ENCODE data around the gene AGO3. TPM values are rescaled to one million over a fixed set of nuclear protein-coding genes. Genes with fewer than 3 reads are reported as not detected.

AGO3 gene
- total RNA-seq, 1 experiment from 2014 or later: 26.9 TPM

GRCh38 chr1:36081926-36082485 is 151.1 kb downstream of the AGO3 start:
- Histone ChIP-seq H3K9ac (ENCODE audit: low read length) (no peak overlapping the region), H3K79me2 (ENCODE audit: insufficient read depth, low read length) (no peaks in the 10 kb centered on the region), H2AFZ (ENCODE audit: low read depth, low read length, poor library complexity, severe bottlenecking) (no peak overlapping the region), H3K27ac (ENCODE audit: low read depth, low read length) (no peak overlapping the region), H3K4me1 (ENCODE audit: control insufficient read depth in 1 of 2, insufficient read depth in 2 of 2, low read length in 2 of 2) (peaks cover 0 to 6% of the 10 kb centered on the region in 2 experiments; a peak in 2 of 4 replicates), H3K9me3 (ENCODE audit: control insufficient read depth in 1 of 2, insufficient read depth in 1 of 2, low read depth in 1 of 2, low read length in 2 of 2) (no peaks in the 10 kb centered on the region), H3K9me2 (ENCODE audit: insufficient read depth) (no peaks in the 10 kb centered on the region), H4K20me1 (ENCODE audit: insufficient read depth) (no peaks in the 10 kb centered on the region), H3K27me3 (ENCODE audit: insufficient read depth, low read length) (no peaks in the 10 kb centered on the region), H3K4me2 (ENCODE audit: low read length) (no peak overlapping the region), H3K36me3 (ENCODE audit: control insufficient read depth in 1 of 2, insufficient read depth in 2 of 2, low read length in 2 of 2) (no peaks in the 10 kb centered on the region), H3K4me3 (replicated peaks in 1 of 2; ENCODE audit: low read depth in 1 of 2, low read length in 2 of 2) (no peak overlapping the region)
- RAD21 ChIA-PET (ENCODE audit: low non-redundant PET in 1 of 2, low total read pairs in 2 of 2, uncharacterized antibody in 2 of 2, unreplicated experiment in 2 of 2): no interaction called here
- BruUV-seq (replicated peaks): no TSS peak
- POLR2A ChIA-PET: no interaction called here
- DNase-seq (ENCODE audit: low read depth, low spot score) (no peak), ATAC-seq (peak; percentile 75)
- intact Hi-C loops (cut with micrococcal nuclease): loop anchor here (10.0 kb wide), 1 partner anchor 227 kb away; no protein-coding TSS in a partner anchor
- CTCF ChIA-PET: interaction anchor here (0.6 kb wide), 1 partner anchor 9 kb away, joined by 3 read pairs; no protein-coding TSS in a partner anchor
- TF ChIP-seq, protein P1, sequence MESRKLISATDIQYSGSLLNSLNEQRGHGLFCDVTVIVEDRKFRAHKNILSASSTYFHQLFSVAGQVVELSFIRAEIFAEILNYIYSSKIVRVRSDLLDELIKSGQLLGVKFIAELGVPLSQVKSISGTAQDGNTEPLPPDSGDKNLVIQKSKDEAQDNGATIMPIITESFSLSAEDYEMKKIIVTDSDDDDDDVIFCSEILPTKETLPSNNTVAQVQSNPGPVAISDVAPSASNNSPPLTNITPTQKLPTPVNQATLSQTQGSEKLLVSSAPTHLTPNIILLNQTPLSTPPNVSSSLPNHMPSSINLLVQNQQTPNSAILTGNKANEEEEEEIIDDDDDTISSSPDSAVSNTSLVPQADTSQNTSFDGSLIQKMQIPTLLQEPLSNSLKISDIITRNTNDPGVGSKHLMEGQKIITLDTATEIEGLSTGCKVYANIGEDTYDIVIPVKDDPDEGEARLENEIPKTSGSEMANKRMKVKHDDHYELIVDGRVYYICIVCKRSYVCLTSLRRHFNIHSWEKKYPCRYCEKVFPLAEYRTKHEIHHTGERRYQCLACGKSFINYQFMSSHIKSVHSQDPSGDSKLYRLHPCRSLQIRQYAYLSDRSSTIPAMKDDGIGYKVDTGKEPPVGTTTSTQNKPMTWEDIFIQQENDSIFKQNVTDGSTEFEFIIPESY (IDR thresholded peaks at IDR 0.05; ENCODE audit: extremely low read depth, insufficient replicate concordance, low read length): no peak
- TF ChIP-seq EGR1 (IDR thresholded peaks at IDR 0.05; ENCODE audit: low read depth) (no peak), ZFX (IDR thresholded peaks at IDR 0.05) (no peak), RAD21 (IDR thresholded peaks at IDR 0.05; ENCODE audit: low read depth) (peak; percentile 8; the same call in 1 of the 2 replicates)
- TF ChIP-seq, protein P2, sequence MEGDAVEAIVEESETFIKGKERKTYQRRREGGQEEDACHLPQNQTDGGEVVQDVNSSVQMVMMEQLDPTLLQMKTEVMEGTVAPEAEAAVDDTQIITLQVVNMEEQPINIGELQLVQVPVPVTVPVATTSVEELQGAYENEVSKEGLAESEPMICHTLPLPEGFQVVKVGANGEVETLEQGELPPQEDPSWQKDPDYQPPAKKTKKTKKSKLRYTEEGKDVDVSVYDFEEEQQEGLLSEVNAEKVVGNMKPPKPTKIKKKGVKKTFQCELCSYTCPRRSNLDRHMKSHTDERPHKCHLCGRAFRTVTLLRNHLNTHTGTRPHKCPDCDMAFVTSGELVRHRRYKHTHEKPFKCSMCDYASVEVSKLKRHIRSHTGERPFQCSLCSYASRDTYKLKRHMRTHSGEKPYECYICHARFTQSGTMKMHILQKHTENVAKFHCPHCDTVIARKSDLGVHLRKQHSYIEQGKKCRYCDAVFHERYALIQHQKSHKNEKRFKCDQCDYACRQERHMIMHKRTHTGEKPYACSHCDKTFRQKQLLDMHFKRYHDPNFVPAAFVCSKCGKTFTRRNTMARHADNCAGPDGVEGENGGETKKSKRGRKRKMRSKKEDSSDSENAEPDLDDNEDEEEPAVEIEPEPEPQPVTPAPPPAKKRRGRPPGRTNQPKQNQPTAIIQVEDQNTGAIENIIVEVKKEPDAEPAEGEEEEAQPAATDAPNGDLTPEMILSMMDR (IDR thresholded peaks at IDR 0.05 in 2 of 3, conservative IDR thresholded peaks at IDR 0.05 in 1 of 3; ENCODE audit: borderline replicate concordance in 1 of 3, insufficient read depth in 1 of 3, low read depth in 2 of 3, low read length in 2 of 3): peak in 2 of 3 experiments; percentile 6 to 21; a peak in 1 of 6 replicates

Measured in HCT116 (cell line).